NT2/D1 (cell line): ENCODE measurements around the gene MCM3.

Experiments
- DNase-seq: peaks from one replicate; pipeline ENCODE4 v3.0.0-alpha.2; 2011; ENCODE audit warnings: low read depth, low spot score
- H3K27me3 ChIP-seq: 2 replicates; pipeline ENCODE4 v1.6.0; 2011; ENCODE audit warnings: mild to moderate bottlenecking; ENCODE audit not compliant: insufficient read length, insufficient read depth
- H3K36me3 ChIP-seq: 2 replicates; pipeline ENCODE4 v1.6.1; 2011; ENCODE audit warnings: mild to moderate bottlenecking, low read length, mixed read lengths; ENCODE audit not compliant: insufficient read depth, insufficient read length
- H3K4me1 ChIP-seq: 2 replicates; pipeline ENCODE4 v1.5.1; 2011; ENCODE audit not compliant: insufficient read depth, insufficient read length
- H3K4me3 ChIP-seq: 2 replicates; pipeline ENCODE4 v1.5.1; 2011; ENCODE audit warnings: low read depth; ENCODE audit not compliant: insufficient read length
- H3K9ac ChIP-seq: 2 replicates; pipeline ENCODE4 v1.6.0; 2011; ENCODE audit warnings: low read depth; ENCODE audit not compliant: insufficient read length
- H3K9me3 ChIP-seq: 2 replicates; pipeline ENCODE4 v1.5.1; 2011; ENCODE audit warnings: mild to moderate bottlenecking, low read length; ENCODE audit not compliant: insufficient read depth
- SUZ12 ChIP-seq: IDR thresholded peaks from 2 replicates; pipeline ENCODE4 v1.6.1; 2011; ENCODE audit not compliant: insufficient read length, insufficient read depth; ENCODE audit errors: extremely low read depth
- YY1 ChIP-seq: IDR thresholded peaks from 2 replicates; pipeline ENCODE4 v1.6.1; 2011; ENCODE audit not compliant: insufficient read length, insufficient read depth
- ZNF274 ChIP-seq: IDR thresholded peaks from 2 replicates; pipeline ENCODE4 v1.6.1; 2011; ENCODE audit warnings: mild to moderate bottlenecking, low read depth, low read length

MCM3 gene

DNA sequence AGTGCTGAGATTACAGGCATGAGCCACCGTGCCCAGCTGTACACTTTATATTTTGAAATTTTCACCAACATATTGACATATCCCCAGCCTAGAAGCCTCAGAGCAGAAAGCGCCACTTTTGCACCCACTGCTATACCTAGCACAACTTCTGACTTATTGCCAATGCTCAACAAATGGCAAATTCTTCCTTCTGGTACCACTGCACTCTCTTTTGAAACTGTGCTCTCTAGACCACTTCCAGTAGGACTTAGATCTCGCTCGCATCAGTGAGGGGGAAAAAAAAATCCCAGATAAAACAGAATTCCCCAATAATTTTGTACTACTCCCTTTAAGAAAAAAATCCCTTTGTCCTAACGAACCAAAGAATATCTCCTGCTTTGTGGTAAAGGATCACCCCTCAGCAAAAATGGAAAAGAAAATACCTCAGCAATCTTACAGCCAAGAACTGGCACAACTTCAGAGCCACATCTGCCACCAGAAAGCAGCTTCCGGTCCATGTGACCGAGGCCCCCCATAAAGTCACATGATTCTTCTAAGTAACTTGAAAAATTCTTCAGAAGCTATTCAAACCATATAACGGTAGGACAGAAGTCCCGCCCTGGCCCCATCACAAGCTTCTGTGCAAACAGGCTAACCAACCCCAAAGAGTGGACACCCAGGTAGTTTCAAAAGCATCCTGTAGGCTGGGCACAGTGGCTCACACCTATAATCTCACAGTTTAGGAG lies 21.8 kb downstream of the MCM3 start:
- no peak for TF ChIP-seq YY1
- no peak for TF ChIP-seq ZNF274
- TF ChIP-seq SUZ12 = no peak
- H3K27me3 ChIP-seq = no peaks in the 10 kb centered on the region
- no peak overlapping the region for H3K4me3 ChIP-seq
- no peaks in the 10 kb centered on the region for H3K4me1 ChIP-seq
- H3K9me3 ChIP-seq = no peaks in the 10 kb centered on the region
- H3K9ac ChIP-seq = no peak overlapping the region
- DNase-seq = no peak
- H3K36me3 ChIP-seq = peaks cover 73% of the 10 kb centered on the region

DNA sequence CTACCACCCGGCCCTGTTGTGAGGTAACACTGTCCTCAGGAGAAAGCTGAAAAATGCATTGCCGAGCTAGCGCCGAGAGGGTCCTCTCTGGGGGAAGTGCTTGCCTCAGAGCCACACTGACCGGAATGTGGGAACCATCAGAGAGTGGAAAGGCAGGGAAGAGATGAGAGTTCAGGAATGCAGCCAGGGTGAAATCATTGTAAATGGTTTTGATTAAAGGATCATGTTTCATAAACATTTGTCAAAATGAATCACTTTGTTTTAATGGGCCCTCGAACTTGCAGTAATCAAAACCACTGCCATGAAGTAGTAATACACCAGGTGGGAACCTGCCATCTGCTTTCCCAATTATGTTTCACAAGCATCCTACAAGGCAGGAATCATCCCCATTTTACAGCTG lies 23.3 kb downstream of the MCM3 start:
- Histone ChIP-seq H3K4me3 (no peak overlapping the region), H3K4me1 (no peaks in the 10 kb centered on the region), H3K36me3 (peaks cover 58% of the 10 kb centered on the region), H3K9ac (no peak overlapping the region), H3K9me3 (no peaks in the 10 kb centered on the region), H3K27me3 (no peaks in the 10 kb centered on the region)
- TF ChIP-seq SUZ12 = no peak
- no peak for TF ChIP-seq YY1
- no peak for TF ChIP-seq ZNF274
- DNase-seq = no peak

- Histone ChIP-seq H3K4me3 (no peak overlapping the region), H3K9me3 (no peaks in the 10 kb centered on the region), H3K27me3 (no peaks in the 10 kb centered on the region), H3K9ac (no peak overlapping the region), H3K36me3 (peaks cover 53% of the 10 kb centered on the region), H3K4me1 (no peaks in the 10 kb centered on the region)
- no peak for DNase-seq
- no peak for TF ChIP-seq SUZ12
Measured at GRCh38 chr6:52260634-52261033, 23.9 kb downstream of the MCM3 start.

DNA sequence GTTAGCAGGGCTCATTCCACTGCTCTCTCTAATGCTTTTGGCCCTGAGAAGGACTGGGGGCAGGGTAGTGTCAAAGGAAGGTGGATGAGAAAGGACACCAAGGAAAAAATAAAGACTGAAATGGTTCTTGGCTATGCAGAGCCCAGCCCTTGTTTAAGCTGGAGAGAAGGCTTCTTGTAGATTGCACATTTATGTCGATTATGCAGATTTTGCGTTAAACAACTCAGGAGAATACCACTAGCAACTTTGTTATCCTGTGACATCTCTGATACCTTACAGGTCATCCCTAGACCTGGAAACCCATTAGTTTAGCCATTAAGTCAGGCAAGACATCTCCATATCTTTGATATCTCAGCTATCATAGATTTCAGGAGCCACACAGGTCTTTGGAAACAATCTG lies 29.1 kb downstream of the MCM3 start:
- no peak for DNase-seq
- H3K36me3 ChIP-seq = peaks cover 5% of the 10 kb centered on the region
- no peaks in the 10 kb centered on the region for H3K4me1 ChIP-seq
- no peak for TF ChIP-seq YY1
- TF ChIP-seq SUZ12 = no peak
- no peak for TF ChIP-seq ZNF274
- H3K4me3 ChIP-seq = no peak overlapping the region
- H3K27me3 ChIP-seq = no peaks in the 10 kb centered on the region
- H3K9me3 ChIP-seq = no peaks in the 10 kb centered on the region
- H3K9ac ChIP-seq = no peak overlapping the region

DNA sequence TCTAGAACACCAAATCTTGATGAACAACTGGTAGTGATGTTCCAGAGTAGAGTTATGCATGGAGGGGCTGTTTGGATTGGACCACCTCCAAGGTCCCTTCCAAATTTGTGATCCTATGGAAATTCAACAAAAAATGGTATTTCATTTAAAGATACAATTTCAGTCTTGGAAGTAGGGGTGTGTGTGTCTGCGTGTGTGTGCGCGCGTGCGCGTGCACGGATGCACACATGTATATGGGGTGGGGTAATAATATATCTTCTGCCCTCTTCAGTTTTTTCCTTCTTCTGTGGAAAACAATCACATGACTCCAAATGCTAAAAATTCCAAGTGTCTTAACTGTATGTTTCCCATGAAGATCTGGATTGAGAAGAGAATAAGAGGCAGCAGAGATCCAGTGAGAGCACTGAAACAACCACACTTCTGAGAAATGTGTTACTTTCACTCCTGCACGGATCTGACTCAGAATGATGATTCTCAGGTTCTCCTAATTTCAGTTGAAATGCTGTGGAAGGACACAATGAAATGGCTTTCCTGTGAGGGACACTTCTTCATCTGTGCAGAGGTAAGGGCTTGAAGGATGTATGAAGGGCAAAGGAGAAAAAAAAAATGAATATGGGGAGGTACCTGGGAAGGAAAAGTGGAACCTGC lies 29.7 kb downstream of the MCM3 start:
- TF ChIP-seq ZNF274 (no peak), YY1 (no peak), SUZ12 (no peak)
- DNase-seq = no peak
- H3K4me3 ChIP-seq = no peak overlapping the region
- H3K4me1 ChIP-seq = no peaks in the 10 kb centered on the region
- H3K9me3 ChIP-seq = no peaks in the 10 kb centered on the region
- H3K36me3 ChIP-seq = no peaks in the 10 kb centered on the region
- H3K9ac ChIP-seq = no peak overlapping the region
- no peaks in the 10 kb centered on the region for H3K27me3 ChIP-seq

- DNase-seq = no peak
- H3K4me1 ChIP-seq = no peaks in the 10 kb centered on the region
- no peak overlapping the region for H3K4me3 ChIP-seq
- H3K9me3 ChIP-seq = no peaks in the 10 kb centered on the region
- TF ChIP-seq YY1 (no peak), SUZ12 (no peak), ZNF274 (no peak)
- no peaks in the 10 kb centered on the region for H3K36me3 ChIP-seq
- no peak overlapping the region for H3K9ac ChIP-seq
- H3K27me3 ChIP-seq = no peaks in the 10 kb centered on the region
Measured at GRCh38 chr6:52253494-52253893, 31.0 kb downstream of the MCM3 start.

- Histone ChIP-seq H3K4me1 (no peaks in the 10 kb centered on the region), H3K4me3 (no peak overlapping the region), H3K36me3 (no peaks in the 10 kb centered on the region), H3K27me3 (no peaks in the 10 kb centered on the region), H3K9me3 (no peaks in the 10 kb centered on the region), H3K9ac (no peak overlapping the region)
- DNase-seq = no peak
- TF ChIP-seq ZNF274 = no peak
- TF ChIP-seq YY1 = no peak
- no peak for TF ChIP-seq SUZ12
Measured at GRCh38 chr6:52251113-52251512, 33.4 kb downstream of the MCM3 start.
